ENCODE measurements around the gene ATIC. TPM values are rescaled to one million over a fixed set of nuclear protein-coding genes. Genes with fewer than 3 reads are reported as not detected.

Gene ATIC
- total and polyA plus RNA-seq, 2 of the 8 experiments (the other 6 are each of a cell fraction or from before 2014, with no cell fraction given) = 139 to 319 TPM

- Histone ChIP-seq H3K23me2 (ENCODE audit: low read depth, low read length) (no peaks in the 10 kb centered on the region), H3K18ac (ENCODE audit: extremely low read depth, low read length) (no peak overlapping the region), H4K8ac (ENCODE audit: extremely low read depth, insufficient read depth, low read length) (no peak overlapping the region), H4K20me1 (replicated peaks in 1 of 2; ENCODE audit: control insufficient read depth in 1 of 2, insufficient read depth in 2 of 2, low read length in 2 of 2) (peaks cover 0 to 5% of the 10 kb centered on the region in 2 experiments), H2AK5ac (ENCODE audit: low read depth, low read length) (no peak overlapping the region), H3K14ac (ENCODE audit: insufficient read length) (no peak overlapping the region), H3K79me1 (ENCODE audit: low read depth, low read length) (no peaks in the 10 kb centered on the region; the same call in 1 of the 2 replicates), H2BK120ac (replicated peaks; ENCODE audit: low read depth, low read length) (no peak overlapping the region), H3K79me2 (ENCODE audit: control insufficient read depth in 1 of 2, insufficient read depth in 2 of 2, low read length in 2 of 2) (peaks cover 0 to 64% of the 10 kb centered on the region in 2 experiments; a peak in 2 of 4 replicates), H3K9me3 (ENCODE audit: insufficient read depth in 2 of 2, low read depth in 1 of 2, low read length in 1 of 2) (no peaks in the 10 kb centered on the region), H3K4me2 (ENCODE audit: insufficient read depth in 1 of 2, low read depth in 2 of 2, low read length in 2 of 2) (no peak overlapping the region), H2BK15ac (ENCODE audit: low read length) (no peak overlapping the region), H2BK12ac (ENCODE audit: low read depth, low read length) (no peak overlapping the region), H4K91ac (replicated peaks; ENCODE audit: insufficient read length, low read length) (no peak overlapping the region), H3K4me1 (replicated peaks in 1 of 4; ENCODE audit: control insufficient read depth in 3 of 4, insufficient read depth in 4 of 4, low read length in 3 of 4) (no peaks in the 10 kb centered on the region), H3K56ac (replicated peaks; ENCODE audit: insufficient read length, low read depth, low read length) (no peak overlapping the region), H3K23ac (ENCODE audit: insufficient read length) (no peak overlapping the region), H3K4ac (replicated peaks; ENCODE audit: insufficient read length, low read depth, low read length) (no peak overlapping the region), H2AFZ (ENCODE audit: low read length) (no peak overlapping the region), H2BK20ac (ENCODE audit: low read length) (no peak overlapping the region), H3K27ac (ENCODE audit: low read depth, low read length) (no peak overlapping the region), H2BK5ac (ENCODE audit: low read depth, low read length) (no peak overlapping the region), H4K5ac (ENCODE audit: insufficient read length, low read depth, low read length) (no peak overlapping the region), H3K4me3 (ENCODE audit: extremely low read depth in 1 of 4, insufficient read depth in 2 of 4, low read depth in 3 of 4, low read length in 4 of 4) (no peak overlapping the region), H3K36me3 (ENCODE audit: control insufficient read depth in 2 of 4, insufficient read depth in 4 of 4, low read length in 3 of 4) (peaks cover 7 to 82% (median 39%) of the 10 kb centered on the region in 4 experiments; a peak in 7 of 8 replicates), H3K9ac (replicated peaks in 1 of 4; ENCODE audit: extremely low read depth in 1 of 4, low read depth in 3 of 4, low read length in 3 of 4) (no peak overlapping the region), H3K27me3 (replicated peaks in 1 of 4; ENCODE audit: control insufficient read depth in 3 of 4, extremely low read depth in 1 of 4, insufficient read depth in 3 of 4, low read length in 3 of 4) (no peaks in the 10 kb centered on the region)
- CTCF ChIA-PET (ENCODE audit: partially characterized antibody) = no interaction called here
- FAIRE-seq (no peak), DNase-seq (ENCODE audit: low read depth in 1 of 2, low spot score in 2 of 2) (no peak)
- TF ChIP-seq NANOG (IDR thresholded peaks at IDR 0.05; ENCODE audit: insufficient read depth, low read depth, low read length, poor library complexity, severe bottlenecking) = no peak
- no peak for TF ChIP-seq RNF2 (IDR thresholded peaks at IDR 0.05; ENCODE audit: borderline replicate concordance, low read depth, low read length, missing control alignments, poor library complexity, severe bottlenecking)
- TF ChIP-seq SP2 (IDR thresholded peaks at IDR 0.05; ENCODE audit: low read length) = no peak
- no peak for TF ChIP-seq ATF2 (IDR thresholded peaks at IDR 0.05; ENCODE audit: low read length)
- no peak for TF ChIP-seq TCF12 (IDR thresholded peaks at IDR 0.05; ENCODE audit: low read depth, low read length)
- no peak for TF ChIP-seq SIX5 (IDR thresholded peaks at IDR 0.05; ENCODE audit: low read depth, low read length)
- no peak for TF ChIP-seq BCL11A (IDR thresholded peaks at IDR 0.05; ENCODE audit: low read depth in 2 of 2, low read length in 2 of 2)
- no peak for TF ChIP-seq USF2 (IDR thresholded peaks at IDR 0.05; ENCODE audit: low read length)
- TF ChIP-seq TEAD4 (IDR thresholded peaks at IDR 0.05; ENCODE audit: low read depth, low read length) = no peak
- WGBS, 2 experiments (ENCODE audit: extremely low coverage in 1 of 2, insufficient coverage in 1 of 2, insufficient read length in 1 of 2, insufficient replicate concordance in 2 of 2, low coverage in 1 of 2, low lambda C conversion rate in 2 of 2, missing lambda C conversion rate in 1 of 2) = 98% methylated on average over 3 of the region's 3 CpGs; no CpG with 5 or more reads in 1 of the 2 experiments
- POLR2A ChIA-PET (ENCODE audit: partially characterized antibody) = interaction anchor here (1.7 kb wide), 1 partner anchor 8 kb away, joined by 5 read pairs; the partner anchor contains the start of gene ATIC
Observed at GRCh38 chr2:215320102-215320501, 8.2 kb downstream of the ATIC start.
